Kidney epithelial cell (primary cell): ENCODE results near the gene XPO6. TPM values are rescaled to one million over a fixed set of nuclear protein-coding genes. Genes with fewer than 3 reads are reported as not detected.

Source experiments
- DNase-seq: peaks from one replicate; pipeline ENCODE4 v3.0.0-alpha.2; 2010; ENCODE audit warnings: low read depth
- H3K27me3 ChIP-seq: 2 replicates; pipeline ENCODE4 v1.6.0; 2011; ENCODE audit warnings: low read length; ENCODE audit not compliant: control insufficient read depth, insufficient read depth
- H3K36me3 ChIP-seq: 2 replicates; pipeline ENCODE4 v1.5.1; 2011; ENCODE audit warnings: low read length; ENCODE audit not compliant: control insufficient read depth, insufficient read depth
- H3K4me3 ChIP-seq: 2 replicates; pipeline ENCODE4 v1.5.1; 2011; ENCODE audit warnings: low read depth, mild to moderate bottlenecking, control low read depth, low read length
- total RNA-seq: library from RNA; depleted of rRNA; stranded (reverse); fragments of >200 nt; gene quantifications from 2 replicates; pipeline ENCODE4 v1.2.3, GENCODE V29; 2015
- TF ChIP-seq, protein P1 (sequence below): IDR thresholded peaks from 2 replicates; pipeline ENCODE4 v1.5.1; 2011; ENCODE audit warnings: mild to moderate bottlenecking, moderate library complexity, low read length, control low read depth, inconsistent platforms; ENCODE audit not compliant: insufficient read depth, poor library complexity, severe bottlenecking

The XPO6 gene
- total RNA-seq, 1 donor from 2014 or later, result 61.9 TPM

DNA sequence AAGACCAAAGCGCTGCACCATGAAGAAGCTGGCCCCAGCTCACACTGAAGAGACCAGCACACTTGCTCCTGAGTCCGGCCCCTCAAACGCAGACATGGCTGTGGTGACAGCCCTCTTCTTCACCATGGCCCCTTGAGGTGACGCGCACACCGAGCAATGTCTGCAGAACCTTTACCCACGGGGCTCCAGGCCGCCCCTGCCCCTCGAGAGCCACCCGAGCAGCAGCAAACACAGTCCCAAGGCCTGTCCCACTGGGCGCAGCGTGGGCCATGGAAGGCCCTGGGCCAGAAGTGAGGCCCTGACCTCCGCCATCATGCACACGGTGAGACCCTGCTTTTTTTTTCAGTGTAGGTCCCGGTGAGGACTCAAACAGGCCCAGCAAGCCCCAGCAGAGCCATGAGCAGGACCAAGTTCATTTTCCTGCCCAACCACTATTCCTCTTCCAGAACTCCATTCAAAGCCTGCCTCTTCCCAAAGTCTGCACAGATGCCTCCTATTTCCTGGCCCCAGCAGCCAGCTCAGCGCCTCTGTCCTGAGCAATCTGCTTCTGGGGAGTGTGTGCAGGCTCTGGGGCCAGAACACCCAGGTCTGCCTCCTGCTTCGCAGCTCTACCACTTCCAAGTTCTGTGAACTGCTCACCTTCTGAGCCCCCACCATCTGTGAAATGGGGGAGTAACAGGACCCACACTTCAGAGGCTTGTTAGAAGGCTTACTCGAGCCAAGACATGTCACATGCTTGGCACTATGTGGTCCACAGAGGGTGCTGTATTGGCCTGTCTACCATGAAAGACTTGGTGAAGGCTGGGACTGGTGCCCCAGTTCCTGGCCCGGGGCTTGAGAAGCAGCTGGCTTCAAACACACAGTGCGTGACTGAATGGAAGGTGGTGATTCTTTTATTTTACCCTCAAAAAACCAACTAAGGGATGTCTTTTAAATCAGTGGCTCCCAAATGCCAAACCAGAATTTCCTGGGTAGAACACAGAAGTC lies 112.5 kb downstream of the XPO6 start:
- Histone ChIP-seq H3K4me3 (no peak overlapping the region), H3K27me3 (no peaks in the 10 kb centered on the region), H3K36me3 (peaks cover 4% of the 10 kb centered on the region)
- TF ChIP-seq, protein P1, sequence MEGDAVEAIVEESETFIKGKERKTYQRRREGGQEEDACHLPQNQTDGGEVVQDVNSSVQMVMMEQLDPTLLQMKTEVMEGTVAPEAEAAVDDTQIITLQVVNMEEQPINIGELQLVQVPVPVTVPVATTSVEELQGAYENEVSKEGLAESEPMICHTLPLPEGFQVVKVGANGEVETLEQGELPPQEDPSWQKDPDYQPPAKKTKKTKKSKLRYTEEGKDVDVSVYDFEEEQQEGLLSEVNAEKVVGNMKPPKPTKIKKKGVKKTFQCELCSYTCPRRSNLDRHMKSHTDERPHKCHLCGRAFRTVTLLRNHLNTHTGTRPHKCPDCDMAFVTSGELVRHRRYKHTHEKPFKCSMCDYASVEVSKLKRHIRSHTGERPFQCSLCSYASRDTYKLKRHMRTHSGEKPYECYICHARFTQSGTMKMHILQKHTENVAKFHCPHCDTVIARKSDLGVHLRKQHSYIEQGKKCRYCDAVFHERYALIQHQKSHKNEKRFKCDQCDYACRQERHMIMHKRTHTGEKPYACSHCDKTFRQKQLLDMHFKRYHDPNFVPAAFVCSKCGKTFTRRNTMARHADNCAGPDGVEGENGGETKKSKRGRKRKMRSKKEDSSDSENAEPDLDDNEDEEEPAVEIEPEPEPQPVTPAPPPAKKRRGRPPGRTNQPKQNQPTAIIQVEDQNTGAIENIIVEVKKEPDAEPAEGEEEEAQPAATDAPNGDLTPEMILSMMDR, result no peak
- no peak for DNase-seq

GRCh38 chr16:28098171-28098958 lies 113.4 kb downstream of the XPO6 start:
- no peak for DNase-seq
- Histone ChIP-seq H3K36me3 (peaks cover 3% of the 10 kb centered on the region), H3K27me3 (no peaks in the 10 kb centered on the region), H3K4me3 (no peak overlapping the region)
- TF ChIP-seq, protein P1, result no peak

GRCh38 chr16:28096983-28097899 lies 114.5 kb downstream of the XPO6 start:
- no peak overlapping the region for H3K4me3 ChIP-seq
- no peaks in the 10 kb centered on the region for H3K27me3 ChIP-seq
- H3K36me3 ChIP-seq, result peaks cover 3% of the 10 kb centered on the region
- DNase-seq, result no peak
- TF ChIP-seq, protein P1, result no peak

GRCh38 chr16:28093385-28093725 lies 118.4 kb downstream of the XPO6 start:
- H3K36me3 ChIP-seq, result no peaks in the 10 kb centered on the region
- no peak for DNase-seq
- no peak overlapping the region for H3K4me3 ChIP-seq
- H3K27me3 ChIP-seq, result no peaks in the 10 kb centered on the region
- TF ChIP-seq, protein P1, result no peak

DNA sequence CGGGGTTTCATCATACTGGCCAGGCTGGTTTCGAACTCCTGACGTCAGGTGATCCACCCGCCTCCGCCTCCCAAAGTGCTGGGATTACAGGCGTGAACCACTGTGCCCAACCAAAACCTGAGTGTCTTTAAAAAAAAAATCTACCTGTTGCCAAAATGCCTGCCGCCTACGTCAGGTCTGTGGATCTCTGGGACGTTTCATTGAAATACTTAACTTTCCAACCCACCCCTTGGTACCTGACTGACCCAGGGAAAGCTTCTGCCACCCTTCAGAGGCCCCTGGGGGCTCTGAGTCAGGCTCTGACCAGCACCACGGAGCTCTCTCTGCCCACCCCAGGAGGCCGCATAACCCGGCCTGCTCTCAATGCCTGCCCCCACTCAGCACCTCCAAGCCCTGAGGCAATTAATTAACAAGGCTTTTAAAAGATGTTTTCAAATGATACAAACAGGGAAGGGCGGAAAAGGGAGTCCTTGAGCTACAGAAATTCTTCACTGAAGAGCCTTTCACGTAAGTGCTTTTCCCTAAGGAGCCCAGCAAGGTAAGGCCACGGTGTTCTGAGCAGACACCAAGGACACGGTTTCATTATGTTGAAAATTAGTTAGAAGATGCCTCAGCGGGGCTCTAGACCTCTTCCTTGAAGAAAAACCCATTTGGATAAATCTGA lies 118.9 kb downstream of the XPO6 start:
- TF ChIP-seq, protein P1, result no peak
- H3K36me3 ChIP-seq, result no peaks in the 10 kb centered on the region
- no peak overlapping the region for H3K4me3 ChIP-seq
- no peaks in the 10 kb centered on the region for H3K27me3 ChIP-seq
- no peak for DNase-seq
